ENCODE results near the gene ZNF48. TPM values are rescaled to one million over a fixed set of nuclear protein-coding genes. Genes with fewer than 3 reads are reported as not detected.

ZNF48 gene
- total and polyA plus RNA-seq, 9 donors: 2.7 to 9.8 (median 6.6) TPM

- WGBS, 3 donors: 44 to 54% (median 44%) methylated on average over 18 of the region's 18 CpGs
- TF ChIP-seq EP300 (IDR thresholded peaks at IDR 0.05) (no peak), POLR2A (IDR thresholded peaks at IDR 0.05) (no peak), CTCF (IDR thresholded peaks at IDR 0.05) (no peak)
- H3K4me3 ChIP-seq: peak overlapping the region; percentile 46
- H3K9me3 ChIP-seq: no peaks in the 10 kb centered on the region
- H3K27ac ChIP-seq: peak overlapping the region; percentile 3 to 69
- DNase-seq: no peak
- no peaks in the 10 kb centered on the region for H3K27me3 ChIP-seq
- intact Hi-C loops (cut with DNase I): loop anchor here in 2 of 4 donors (5.0 to 10.0 kb wide), 2 partner anchors 322 to 325 kb away; partner anchors contain the start of genes TBX6 (in 2 of the 2) and YPEL3 (in 1 of the 2)
- no peaks in the 10 kb centered on the region for H3K36me3 ChIP-seq
- H3K4me1 ChIP-seq (ENCODE audit: insufficient read depth): peaks cover 5% of the 10 kb centered on the region
Measured at GRCh38 chr16:30416624-30417528, 21.7 kb downstream of the ZNF48 start.

- H3K36me3 ChIP-seq: no peaks in the 10 kb centered on the region
- H3K9me3 ChIP-seq: no peaks in the 10 kb centered on the region
- TF ChIP-seq EP300 (IDR thresholded peaks at IDR 0.05) (no peak), POLR2A (IDR thresholded peaks at IDR 0.05) (no peak), CTCF (IDR thresholded peaks at IDR 0.05) (no peak)
- H3K27me3 ChIP-seq: no peaks in the 10 kb centered on the region
- peak overlapping the region; percentile 3 to 69 for H3K27ac ChIP-seq
- intact Hi-C loops (cut with DNase I): loop anchor here in 2 of 4 donors (5.0 to 10.0 kb wide), 2 partner anchors 323 to 325 kb away; partner anchors contain the start of genes TBX6 (in 2 of the 2) and YPEL3 (in 1 of the 2)
- peaks cover 5% of the 10 kb centered on the region for H3K4me1 ChIP-seq (ENCODE audit: insufficient read depth)
- peak overlapping the region; percentile 46 for H3K4me3 ChIP-seq
- WGBS, 3 donors: 0 to 2% (median 1%) methylated on average over 93 to 140 of the region's 140 CpGs
- peak; percentile 75 to 91 (median 84) for DNase-seq
Measured at GRCh38 chr16:30417529-30418349, 22.5 kb downstream of the ZNF48 start.

GRCh38 chr16:30418350-30419181 is 23.3 kb downstream of the ZNF48 start:
- Histone ChIP-seq H3K27ac (peak overlapping the region in 1 of 2 donors; percentile 69), H3K27me3 (no peaks in the 10 kb centered on the region), H3K9me3 (no peaks in the 10 kb centered on the region), H3K4me3 (peak overlapping the region; percentile 46), H3K4me1 (ENCODE audit: insufficient read depth) (peaks cover 5% of the 10 kb centered on the region), H3K36me3 (no peaks in the 10 kb centered on the region)
- WGBS, 3 donors: 57 to 77% (median 69%) methylated on average over 25 to 31 of the region's 31 CpGs
- intact Hi-C loops (cut with DNase I): loop anchor here in 2 of 4 donors (5.0 to 10.0 kb wide), 2 partner anchors 324 to 326 kb away; partner anchors contain the start of genes TBX6 (in 2 of the 2) and YPEL3 (in 1 of the 2)
- DNase-seq: no peak
- no peak for TF ChIP-seq CTCF (IDR thresholded peaks at IDR 0.05)
- TF ChIP-seq POLR2A (IDR thresholded peaks at IDR 0.05): no peak
- no peak for TF ChIP-seq EP300 (IDR thresholded peaks at IDR 0.05)

All from ovary (tissue), 9 donors.